Stimulated activated CD8-positive, alpha-beta memory T cell treated with anti-CD3 and anti-CD28 coated beads, Interleukin-7, amount 100 ng/mL, for 4 hours (primary cell): ENCODE results near the gene SHROOM3.
"Not testable (repeated sequence)": the region's sequence is repeated elsewhere in the genome, so short reads cannot be mapped to it uniquely, and the experiment has no call there.

Experiments
- DNase-seq, 2 donors: peaks; one replicate each; pipeline ENCODE4 v3.0.0-alpha.2; 2020; ENCODE audit warnings: low read depth in 2 of 2

SHROOM3 gene

GRCh38 chr4:76723373-76723772 lies 288.3 kb downstream of the SHROOM3 start:
- no peak for DNase-seq

GRCh38 chr4:76723924-76724323 lies 288.9 kb downstream of the SHROOM3 start:
- DNase-seq: no peak

DNA sequence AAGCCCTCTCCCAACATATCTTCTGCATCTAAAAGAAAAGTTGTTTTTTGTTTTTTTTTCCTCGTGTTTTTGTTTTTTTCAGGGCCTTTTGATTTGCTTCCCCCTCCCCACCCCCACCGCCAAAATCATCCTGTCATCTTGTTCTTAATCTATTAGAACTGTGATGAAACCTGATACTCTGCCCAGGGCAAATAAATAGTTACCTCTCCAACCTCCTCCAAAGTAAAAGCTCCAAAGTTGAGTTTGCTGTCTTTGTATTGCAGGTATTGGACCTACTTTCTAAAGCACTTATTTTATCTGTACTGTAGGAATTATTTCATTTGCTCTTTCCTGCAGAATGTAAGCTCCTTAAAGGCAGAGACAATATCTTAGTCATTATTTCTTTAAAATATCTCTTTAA lies 290.0 kb downstream of the SHROOM3 start:
- DNase-seq: no peak

DNA sequence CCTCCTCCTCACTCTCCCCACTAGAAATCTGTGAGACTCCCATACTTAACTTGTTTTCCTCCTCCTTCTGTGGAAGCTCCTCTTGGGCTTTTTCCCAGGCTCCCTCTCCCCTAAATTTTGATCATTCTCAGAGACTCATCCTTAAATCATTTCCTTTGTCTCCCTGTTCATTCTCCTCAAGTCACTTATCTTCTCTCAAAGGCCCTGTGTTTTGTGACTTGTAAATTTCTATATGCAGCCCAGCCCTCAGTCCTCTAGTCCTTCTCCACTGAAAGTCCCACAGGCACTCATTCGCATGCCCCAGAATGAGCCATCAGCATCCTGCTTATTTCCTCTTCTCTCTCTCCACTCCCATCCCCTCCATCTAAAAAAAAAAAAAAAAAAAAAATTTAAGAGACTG lies 291.1 kb downstream of the SHROOM3 start:
- no peak for DNase-seq

- no peak for DNase-seq
These were observed 291.6 kb downstream of the SHROOM3 start for GRCh38 chr4:76726631-76727030.

- not testable (repeated sequence) for DNase-seq
These were observed 292.9 kb downstream of the SHROOM3 start for GRCh38 chr4:76727934-76728333.

GRCh38 chr4:76729460-76729859 lies 294.4 kb downstream of the SHROOM3 start:
- DNase-seq: no peak

DNA sequence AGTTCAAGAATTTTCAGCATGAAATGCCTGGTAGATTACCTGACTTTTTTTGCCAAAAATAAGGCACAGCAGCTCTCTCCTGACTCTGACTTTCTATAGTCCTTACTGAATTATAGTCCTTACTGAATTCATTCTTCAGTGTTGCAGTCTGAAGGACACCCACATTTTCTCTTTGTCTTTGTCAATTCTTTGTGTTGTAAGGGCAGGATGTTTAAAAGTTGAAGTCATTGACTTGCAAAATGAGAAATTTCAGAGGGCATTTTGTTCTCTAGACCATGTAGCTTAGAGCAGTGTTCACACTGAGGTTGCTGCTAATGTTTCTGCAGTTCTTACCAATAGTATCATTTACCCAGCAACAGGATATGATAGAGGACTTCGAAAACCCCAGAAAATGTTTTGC lies 295.0 kb downstream of the SHROOM3 start:
- DNase-seq: no peak

- no peak for DNase-seq
These were observed 297.2 kb downstream of the SHROOM3 start for GRCh38 chr4:76732246-76732645.

- DNase-seq: no peak
These were observed 298.2 kb downstream of the SHROOM3 start for GRCh38 chr4:76733068-76733771.

GRCh38 chr4:76736414-76736813 lies 301.4 kb downstream of the SHROOM3 start:
- DNase-seq: no peak

GRCh38 chr4:76737180-76737579 lies 302.2 kb downstream of the SHROOM3 start:
- no peak for DNase-seq

GRCh38 chr4:76737771-76738085 lies 302.7 kb downstream of the SHROOM3 start:
- no peak for DNase-seq

DNA sequence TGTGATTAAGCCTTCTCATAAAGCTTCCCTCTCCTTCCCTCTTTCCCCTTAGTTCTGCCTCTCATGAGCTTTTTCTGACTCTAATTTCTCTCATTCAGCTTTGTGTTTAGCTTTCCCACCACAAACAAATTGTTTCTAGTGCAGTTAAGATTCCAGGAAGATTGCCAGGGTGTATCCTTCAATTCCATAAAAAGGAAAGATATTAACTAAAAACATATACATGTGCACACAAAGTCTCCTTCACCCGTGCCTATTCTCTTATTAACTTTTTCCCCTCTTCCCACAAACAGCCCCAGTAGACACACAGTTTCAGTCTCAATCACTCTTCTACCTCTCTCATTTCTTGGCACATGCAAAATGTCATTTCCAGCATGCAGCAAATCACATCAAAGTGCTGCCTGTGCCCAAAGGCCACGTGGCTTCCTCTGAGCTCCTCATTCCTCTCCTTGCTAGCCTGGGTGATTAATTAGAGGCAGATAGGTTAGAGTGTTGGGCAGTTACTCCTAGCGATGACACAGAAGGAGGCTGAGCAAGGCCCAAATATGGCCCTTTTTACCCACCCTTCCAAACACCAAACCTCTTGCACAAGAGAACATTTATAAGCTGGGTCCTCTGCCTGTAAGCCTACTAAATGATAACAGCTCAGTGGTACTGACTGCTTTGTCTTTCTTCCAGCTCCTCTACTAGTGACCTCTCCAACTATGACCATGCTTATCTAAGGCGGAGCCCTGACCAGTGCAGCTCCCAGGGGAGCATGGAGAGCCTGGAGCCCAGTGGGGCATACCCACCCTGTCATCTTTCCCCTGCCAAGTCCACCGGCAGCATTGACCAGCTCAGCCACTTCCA lies 303.3 kb downstream of the SHROOM3 start:
- DNase-seq: no peak

DNA sequence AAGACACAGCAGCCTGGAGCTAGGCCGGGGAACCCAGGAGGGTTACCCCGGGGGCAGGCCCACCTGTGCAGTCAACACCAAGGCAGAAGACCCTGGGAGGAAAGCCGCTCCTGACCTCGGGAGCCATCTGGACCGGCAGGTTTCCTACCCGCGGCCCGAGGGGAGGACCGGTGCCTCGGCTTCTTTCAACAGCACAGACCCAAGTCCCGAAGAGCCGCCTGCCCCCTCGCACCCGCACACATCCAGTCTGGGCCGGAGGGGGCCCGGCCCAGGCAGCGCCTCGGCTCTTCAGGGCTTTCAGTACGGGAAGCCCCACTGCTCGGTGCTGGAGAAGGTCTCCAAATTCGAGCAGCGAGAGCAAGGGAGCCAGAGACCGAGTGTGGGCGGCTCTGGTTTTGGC lies 305.2 kb downstream of the SHROOM3 start:
- DNase-seq: no peak

DNA sequence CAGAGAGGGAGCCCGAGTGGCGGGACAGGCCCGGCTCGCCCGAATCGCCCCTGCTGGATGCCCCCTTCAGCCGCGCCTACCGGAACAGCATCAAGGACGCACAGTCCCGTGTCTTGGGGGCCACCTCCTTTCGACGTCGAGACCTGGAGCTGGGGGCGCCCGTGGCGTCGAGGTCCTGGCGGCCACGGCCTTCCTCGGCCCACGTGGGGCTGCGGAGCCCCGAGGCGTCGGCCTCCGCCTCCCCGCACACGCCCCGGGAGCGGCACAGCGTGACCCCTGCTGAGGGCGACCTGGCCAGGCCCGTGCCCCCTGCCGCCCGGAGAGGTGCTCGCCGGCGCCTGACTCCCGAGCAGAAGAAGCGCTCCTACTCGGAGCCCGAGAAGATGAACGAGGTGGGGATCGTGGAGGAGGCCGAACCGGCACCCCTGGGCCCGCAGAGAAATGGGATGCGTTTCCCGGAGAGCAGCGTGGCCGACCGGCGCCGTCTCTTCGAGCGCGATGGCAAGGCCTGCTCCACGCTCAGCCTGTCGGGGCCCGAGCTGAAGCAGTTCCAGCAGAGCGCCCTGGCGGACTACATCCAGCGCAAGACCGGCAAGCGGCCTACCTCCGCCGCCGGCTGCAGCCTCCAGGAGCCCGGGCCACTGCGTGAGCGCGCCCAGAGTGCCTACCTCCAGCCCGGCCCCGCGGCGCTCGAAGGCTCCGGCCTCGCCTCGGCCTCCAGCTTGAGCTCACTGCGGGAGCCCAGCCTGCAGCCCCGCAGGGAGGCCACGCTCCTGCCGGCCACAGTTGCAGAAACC lies 306.0 kb downstream of the SHROOM3 start:
- no peak for DNase-seq

GRCh38 chr4:76741663-76742020 lies 306.6 kb downstream of the SHROOM3 start:
- DNase-seq: no peak

DNA sequence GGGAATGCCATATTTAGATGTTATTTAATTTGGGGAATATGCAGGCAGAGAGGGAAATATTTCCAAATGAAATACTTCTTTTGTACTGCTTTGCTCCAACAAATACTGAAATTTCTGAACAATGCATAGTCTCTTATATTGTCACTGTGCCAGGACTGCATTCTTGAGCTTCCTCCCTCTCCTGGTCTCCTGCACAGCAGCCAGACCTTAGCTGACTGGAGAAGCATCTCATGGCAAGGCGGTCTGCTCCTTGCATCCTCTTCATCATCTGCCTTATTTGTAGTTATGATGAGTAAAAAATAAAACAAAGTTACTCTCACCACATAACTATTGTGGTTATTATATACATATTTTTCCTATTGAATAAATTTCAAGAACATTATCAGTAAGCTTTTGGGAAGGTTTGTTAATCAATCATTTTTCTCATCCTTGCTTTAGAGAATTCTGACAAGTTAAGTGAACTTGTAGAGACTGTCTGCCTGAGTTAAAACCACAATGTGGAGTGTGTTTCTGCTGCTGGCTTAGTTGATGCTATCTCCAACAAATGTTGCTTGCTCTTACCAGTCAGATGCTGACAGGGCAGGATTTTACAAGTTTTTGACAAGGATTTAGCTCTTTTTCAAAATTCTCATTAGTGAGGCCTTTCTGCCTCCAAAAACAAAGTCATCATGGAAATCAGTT lies 309.4 kb downstream of the SHROOM3 start:
- DNase-seq: no peak

DNA sequence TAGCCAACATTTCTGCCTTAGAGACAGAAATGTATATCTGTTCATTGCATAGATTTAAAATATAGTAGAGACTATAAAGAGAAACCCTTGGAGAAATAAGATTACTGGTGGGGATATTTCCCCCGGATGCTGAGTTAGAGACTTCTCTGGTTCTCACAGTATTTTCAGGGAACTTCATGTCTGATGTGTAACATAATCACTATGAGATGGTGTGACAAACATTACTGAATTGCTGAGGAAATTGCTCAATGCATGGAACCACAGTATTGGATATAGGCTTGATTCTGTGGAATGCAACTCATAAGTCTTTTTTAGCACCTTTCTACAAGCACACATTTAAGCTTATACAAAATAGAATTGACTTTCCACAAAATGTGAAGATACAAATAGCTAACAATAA lies 310.2 kb downstream of the SHROOM3 start:
- no peak for DNase-seq

- DNase-seq: no peak
These were observed 312.5 kb downstream of the SHROOM3 start for GRCh38 chr4:76747563-76747962.

GRCh38 chr4:76748649-76749048 lies 313.6 kb downstream of the SHROOM3 start:
- no peak for DNase-seq

DNA sequence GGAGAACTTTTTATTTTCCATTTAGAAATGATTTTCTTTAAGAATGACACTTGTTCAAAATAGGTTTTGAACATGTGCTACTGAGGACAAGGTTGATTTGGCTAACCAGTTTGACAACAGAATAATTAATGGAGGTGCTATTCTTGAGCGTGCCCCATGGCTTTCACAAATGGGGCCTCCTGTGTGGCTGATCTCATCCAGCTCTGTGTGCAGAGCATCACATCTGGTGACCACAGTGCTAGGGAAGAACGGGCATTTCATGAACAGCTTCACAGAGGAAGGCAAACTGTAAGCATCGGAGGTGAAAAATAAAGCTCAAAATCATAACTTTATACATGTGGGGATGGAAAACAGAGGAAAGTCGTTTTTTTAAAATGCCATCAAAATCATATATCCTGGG lies 314.3 kb downstream of the SHROOM3 start:
- DNase-seq: no peak
